Measurements from ENCODE around the gene SLC27A4. TPM values are rescaled to one million over a fixed set of nuclear protein-coding genes. Genes with fewer than 3 reads are reported as not detected.
A peak's percentile ranks its signal among the peaks of the same experiment; 100 is the strongest.

The SLC27A4 gene
- total RNA-seq, 6 experiments from 2014 or later: 21.1 to 31.1 (median 23.2) TPM

DNA sequence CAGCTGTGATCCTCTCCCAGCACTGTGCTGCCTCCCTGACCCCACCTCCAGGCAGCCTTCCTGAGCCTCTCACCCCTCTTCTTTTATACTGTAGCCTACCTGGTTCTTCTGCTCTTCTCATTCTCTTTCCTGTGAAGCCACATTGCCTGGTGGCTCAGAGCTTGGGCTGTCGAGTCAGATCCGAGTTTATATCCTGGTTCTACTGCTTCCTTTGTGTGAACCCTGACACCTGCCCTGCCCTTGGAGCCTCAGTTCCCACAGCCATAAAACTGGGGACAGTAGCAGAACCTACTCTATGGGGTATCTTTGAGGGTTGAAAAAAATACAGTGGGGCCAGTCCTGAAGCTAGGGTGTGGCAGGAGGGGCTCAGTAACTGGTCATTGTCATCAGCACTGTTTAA is 8.8 kb downstream of the SLC27A4 start:
- no peak overlapping the region for H3K27ac Mint-ChIP-seq
- H3K27me3 Mint-ChIP-seq (ENCODE audit: insufficient read depth): peaks cover 2% of the 10 kb centered on the region; the same call in 1 of the 2 replicates
- no peak overlapping the region for H3K4me3 Mint-ChIP-seq
- H3K4me1 Mint-ChIP-seq (ENCODE audit: low read depth): no peaks in the 10 kb centered on the region
- no peak for TF ChIP-seq CTCF (IDR thresholded peaks at IDR 0.05)
- no peaks in the 10 kb centered on the region for H3K9me3 Mint-ChIP-seq
- DNase-seq: no peak
- peaks cover 7% of the 10 kb centered on the region; the same call in 1 of the 2 replicates for H3K36me3 Mint-ChIP-seq (ENCODE audit: low read depth)

DNA sequence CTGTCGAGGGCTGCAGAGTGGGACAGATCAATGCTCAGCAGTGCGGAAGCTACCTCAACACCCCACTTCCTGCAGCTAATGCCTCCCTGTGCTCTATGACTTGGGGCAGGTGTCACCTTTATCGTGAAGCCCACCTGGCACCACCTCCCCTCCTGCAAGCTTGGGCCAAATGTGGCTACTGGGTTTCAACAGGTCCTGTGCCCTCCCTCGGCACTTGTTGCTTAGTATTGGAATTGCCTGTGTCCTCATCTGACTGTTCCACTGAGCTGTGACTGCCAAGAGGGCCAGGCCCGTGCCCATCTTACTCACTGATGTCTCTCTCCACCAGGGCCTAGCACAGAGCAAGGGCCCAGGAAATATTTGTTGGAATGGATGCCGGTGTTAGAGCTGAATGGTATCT is 9.4 kb downstream of the SLC27A4 start:
- no peak for TF ChIP-seq CTCF (IDR thresholded peaks at IDR 0.05)
- H3K9me3 Mint-ChIP-seq: no peaks in the 10 kb centered on the region
- peaks cover 2% of the 10 kb centered on the region; the same call in 1 of the 2 replicates for H3K27me3 Mint-ChIP-seq (ENCODE audit: insufficient read depth)
- H3K4me3 Mint-ChIP-seq: no peak overlapping the region
- no peak overlapping the region for H3K27ac Mint-ChIP-seq
- no peak for DNase-seq
- H3K4me1 Mint-ChIP-seq (ENCODE audit: low read depth): no peaks in the 10 kb centered on the region
- H3K36me3 Mint-ChIP-seq (ENCODE audit: low read depth): peaks cover 7% of the 10 kb centered on the region; the same call in 1 of the 2 replicates

DNA sequence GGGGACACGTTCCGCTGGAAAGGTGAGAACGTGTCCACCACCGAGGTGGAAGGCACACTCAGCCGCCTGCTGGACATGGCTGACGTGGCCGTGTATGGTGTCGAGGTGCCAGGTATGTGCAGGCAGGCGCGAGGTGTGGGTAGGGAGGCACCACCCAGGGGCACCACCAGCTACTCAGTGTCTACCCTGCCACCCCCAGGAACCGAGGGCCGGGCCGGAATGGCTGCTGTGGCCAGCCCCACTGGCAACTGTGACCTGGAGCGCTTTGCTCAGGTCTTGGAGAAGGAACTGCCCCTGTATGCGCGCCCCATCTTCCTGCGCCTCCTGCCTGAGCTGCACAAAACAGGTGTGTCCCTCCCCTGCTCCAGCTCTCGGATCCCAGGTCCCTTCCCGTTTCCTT is 15.1 kb downstream of the SLC27A4 start:
- no peak overlapping the region for H3K27ac Mint-ChIP-seq
- peaks cover 5% of the 10 kb centered on the region for H3K27me3 Mint-ChIP-seq (ENCODE audit: insufficient read depth)
- no peak for TF ChIP-seq CTCF (IDR thresholded peaks at IDR 0.05)
- peaks cover 7% of the 10 kb centered on the region; the same call in 1 of the 2 replicates for H3K36me3 Mint-ChIP-seq (ENCODE audit: low read depth)
- H3K4me3 Mint-ChIP-seq: no peak overlapping the region
- H3K4me1 Mint-ChIP-seq (ENCODE audit: low read depth): peaks cover 17% of the 10 kb centered on the region
- DNase-seq: no peak
- H3K9me3 Mint-ChIP-seq: no peaks in the 10 kb centered on the region

- H3K4me3 Mint-ChIP-seq: no peak overlapping the region
- DNase-seq: no peak
- H3K36me3 Mint-ChIP-seq (ENCODE audit: low read depth): no peaks in the 10 kb centered on the region; the same call in 1 of the 2 replicates
- peaks cover 40% of the 10 kb centered on the region for H3K4me1 Mint-ChIP-seq (ENCODE audit: low read depth)
- no peaks in the 10 kb centered on the region for H3K9me3 Mint-ChIP-seq
- no peak for TF ChIP-seq CTCF (IDR thresholded peaks at IDR 0.05)
- no peak overlapping the region for H3K27ac Mint-ChIP-seq
- H3K27me3 Mint-ChIP-seq (ENCODE audit: insufficient read depth): peaks cover 3% of the 10 kb centered on the region
Measured at GRCh38 chr9:128358090-128358489, 17.8 kb downstream of the SLC27A4 start.

DNA sequence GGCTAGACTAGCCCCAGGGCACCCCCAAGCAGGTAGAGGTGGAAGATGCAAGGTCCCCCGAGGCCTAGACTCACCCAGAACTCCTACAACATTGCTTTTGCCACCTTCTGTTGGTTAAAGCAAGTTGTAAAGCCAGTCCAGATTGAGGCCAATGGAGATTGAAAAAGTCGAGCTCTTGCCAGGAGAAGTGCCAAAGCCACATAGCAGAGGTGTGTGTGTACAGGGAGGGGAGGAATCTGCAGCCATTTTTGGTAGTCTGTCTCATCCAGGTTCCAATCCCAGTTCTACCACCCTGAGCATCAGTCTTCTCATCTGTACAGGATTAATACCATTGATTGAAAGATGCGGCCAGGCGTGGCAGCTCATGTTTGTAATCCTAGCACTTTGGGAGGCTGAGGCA is 18.5 kb downstream of the SLC27A4 start:
- no peaks in the 10 kb centered on the region for H3K9me3 Mint-ChIP-seq
- peak; percentile 46 for DNase-seq
- peaks cover 40% of the 10 kb centered on the region for H3K4me1 Mint-ChIP-seq (ENCODE audit: low read depth)
- peaks cover 3% of the 10 kb centered on the region for H3K27me3 Mint-ChIP-seq (ENCODE audit: insufficient read depth)
- no peak overlapping the region for H3K4me3 Mint-ChIP-seq
- no peak overlapping the region for H3K27ac Mint-ChIP-seq
- TF ChIP-seq CTCF (IDR thresholded peaks at IDR 0.05): no peak
- no peaks in the 10 kb centered on the region; the same call in 1 of the 2 replicates for H3K36me3 Mint-ChIP-seq (ENCODE audit: low read depth)

- Mint-ChIP-seq H3K36me3 (ENCODE audit: low read depth) (no peaks in the 10 kb centered on the region; the same call in 1 of the 2 replicates), H3K9me3 (no peaks in the 10 kb centered on the region), H3K27ac (peak overlapping the region; percentile 72), H3K27me3 (ENCODE audit: insufficient read depth) (peaks cover 3% of the 10 kb centered on the region), H3K4me1 (ENCODE audit: low read depth) (peaks cover 46% of the 10 kb centered on the region), H3K4me3 (no peak overlapping the region)
- no peak for TF ChIP-seq CTCF (IDR thresholded peaks at IDR 0.05)
- no peak for DNase-seq
Measured at GRCh38 chr9:128360826-128361225, 20.5 kb downstream of the SLC27A4 start.
